ENCODE measurements around the gene ANKRD34C.

- TF ChIP-seq CTCF (optimal IDR thresholded peaks at IDR 0.05 in 1 of 3, IDR thresholded peaks at IDR 0.05 in 1 of 3, conservative IDR thresholded peaks at IDR 0.05 in 1 of 3; ENCODE audit: extremely low read depth in 1 of 3, insufficient read depth in 2 of 3, low read length in 3 of 3) (no peak), EZH2 (IDR thresholded peaks at IDR 0.05; ENCODE audit: low read length) (no peak)
Observed at GRCh38 chr15:79299126-79299840, 16.8 kb downstream of the ANKRD34C start.
